Trophoblast cell (in vitro differentiated cells and primary cell): ENCODE measurements around the gene DYNLT3.
A peak's percentile ranks its signal among the peaks of the same experiment; 100 is the strongest.

Experiments
- DNase-seq, 2 donors: peaks; one replicate each; pipeline ENCODE4 v3.0.0-alpha.2; 2016
- H2AFZ ChIP-seq: 2 replicates; pipeline ENCODE4 v1.6.1; 2013; ENCODE audit warnings: low read length, moderate library complexity, mild to moderate bottlenecking; ENCODE audit not compliant: insufficient read depth, poor library complexity
- H2AK5ac ChIP-seq: 2 replicates; pipeline ENCODE4 v1.6.1; 2013; ENCODE audit warnings: mild to moderate bottlenecking, low read length
- H2BK120ac ChIP-seq: 2 replicates; pipeline ENCODE4 v1.6.1; 2013; ENCODE audit warnings: low read length, mild to moderate bottlenecking, moderate library complexity; ENCODE audit not compliant: insufficient read depth, poor library complexity
- H2BK12ac ChIP-seq: 2 replicates; pipeline ENCODE4 v1.6.1; 2013; ENCODE audit warnings: mild to moderate bottlenecking, low read length, moderate library complexity
- H2BK5ac ChIP-seq: 2 replicates; pipeline ENCODE4 v1.6.1; 2013; ENCODE audit warnings: low read length, low read depth, moderate library complexity, mild to moderate bottlenecking; ENCODE audit not compliant: poor library complexity
- H3K14ac ChIP-seq: 2 replicates; pipeline ENCODE4 v1.6.1; 2013; ENCODE audit warnings: mild to moderate bottlenecking, low read length
- H3K18ac ChIP-seq: 2 replicates; pipeline ENCODE4 v1.6.1; 2013; ENCODE audit warnings: mild to moderate bottlenecking, low read length
- H3K23ac ChIP-seq: 2 replicates; pipeline ENCODE4 v1.6.1; 2013; ENCODE audit warnings: low read length
- H3K27ac ChIP-seq: 2 replicates; pipeline ENCODE4 v1.5.1; 2013; ENCODE audit warnings: low read depth, mild to moderate bottlenecking, inconsistent platforms, low read length, moderate library complexity
- H3K27me3 ChIP-seq: 2 replicates; pipeline ENCODE4 v1.6.1; 2013; ENCODE audit warnings: inconsistent platforms, mild to moderate bottlenecking, low read length, moderate library complexity; ENCODE audit not compliant: insufficient read depth
- H3K36me3 ChIP-seq, 2 experiments: 1 replicate in 1 of 2; 2 replicates in 1 of 2; pipeline ENCODE4 v1.6.1; 2013; ENCODE audit warnings: low read length in 2 of 2, mild to moderate bottlenecking in 2 of 2, moderate library complexity in 1 of 2; ENCODE audit not compliant: insufficient read depth in 2 of 2, control insufficient read depth in 1 of 2
- H3K4ac ChIP-seq: 2 replicates; pipeline ENCODE4 v1.6.1; 2013; ENCODE audit warnings: low read depth, mild to moderate bottlenecking, low read length, moderate library complexity
- H3K4me1 ChIP-seq, 2 experiments: 1 replicate in 1 of 2; 2 replicates in 1 of 2; pipeline ENCODE4 v1.6.1; 2013; ENCODE audit warnings: low read length in 2 of 2, mild to moderate bottlenecking in 2 of 2, moderate library complexity in 1 of 2; ENCODE audit not compliant: insufficient read depth in 2 of 2, control insufficient read depth in 1 of 2
- H3K4me2 ChIP-seq: 2 replicates; pipeline ENCODE4 v1.6.1; 2013; ENCODE audit warnings: inconsistent platforms, mild to moderate bottlenecking, low read length, moderate library complexity
- H3K4me3 ChIP-seq: 2 replicates; pipeline ENCODE4 v1.5.1; 2013; ENCODE audit warnings: mild to moderate bottlenecking, low read depth, low read length, inconsistent platforms
- H3K79me1 ChIP-seq: one replicate; pipeline ENCODE4 v1.6.1; 2013; ENCODE audit warnings: low read length
- H3K79me2 ChIP-seq: 2 replicates; pipeline ENCODE4 v1.6.1; 2013; ENCODE audit warnings: low read length, mild to moderate bottlenecking; ENCODE audit not compliant: control insufficient read depth, insufficient read depth, poor library complexity
- H3K9ac ChIP-seq: 2 replicates; pipeline ENCODE4 v1.6.1; 2013; ENCODE audit warnings: mild to moderate bottlenecking, low read length
- H3K9me3 ChIP-seq: 2 replicates; pipeline ENCODE4 v1.6.1; 2013; ENCODE audit warnings: low read depth, mild to moderate bottlenecking, control low read depth, inconsistent platforms, low read length; ENCODE audit not compliant: insufficient read depth
- H4K12ac ChIP-seq: 2 replicates; pipeline ENCODE4 v1.6.1; 2013; ENCODE audit warnings: low read depth, mild to moderate bottlenecking, low read length, moderate library complexity
- H4K8ac ChIP-seq: 2 replicates; pipeline ENCODE4 v1.6.1; 2013; ENCODE audit warnings: low read depth, mild to moderate bottlenecking, low read length, moderate library complexity
- H4K91ac ChIP-seq: one replicate; pipeline ENCODE4 v1.6.1; 2013; ENCODE audit warnings: low read depth, mild to moderate bottlenecking, low read length, moderate library complexity
- WGBS: extraction: QIAGEN DNeasy Blood & Tissue Kit; methylation state at CpG from one replicate; pipeline ENCODE4 v1.1.7; 2013; ENCODE audit warnings: missing lambda C conversion rate; ENCODE audit not compliant: insufficient read length, insufficient coverage; ENCODE audit errors: extremely low coverage; 5-methylcytosine and 5-hydroxymethylcytosine counted together

Gene DYNLT3

GRCh38 chrX:37846558-37846933 lies 825 bp downstream of the DYNLT3 start:
- Histone ChIP-seq H3K36me3 (no peaks in the 10 kb centered on the region), H2BK12ac (no peak overlapping the region), H3K4ac (no peak overlapping the region), H3K4me1 (peaks cover 0 to 2% of the 10 kb centered on the region in 2 experiments), H3K14ac (no peak overlapping the region), H3K27ac (no peak overlapping the region), H2BK5ac (no peak overlapping the region), H3K4me3 (no peak overlapping the region), H3K27me3 (no peaks in the 10 kb centered on the region), H2BK120ac (no peak overlapping the region), H3K4me2 (peak overlapping the region; percentile 84), H4K91ac (no peak overlapping the region), H3K9ac (no peak overlapping the region), H2AFZ (peak overlapping the region; percentile 50), H3K79me2 (no peaks in the 10 kb centered on the region), H3K23ac (no peak overlapping the region), H2AK5ac (no peak overlapping the region), H3K18ac (no peak overlapping the region), H3K9me3 (no peaks in the 10 kb centered on the region), H4K12ac (no peak overlapping the region), H4K8ac (peak overlapping the region; percentile 66), H3K79me1 (peaks cover 9% of the 10 kb centered on the region)
- WGBS = no CpG with 5 or more reads among the region's 1 CpG
- DNase-seq = no peak

- no peak overlapping the region for H2BK5ac ChIP-seq
- no peak overlapping the region for H3K27ac ChIP-seq
- no peaks in the 10 kb centered on the region for H3K9me3 ChIP-seq
- peak overlapping the region; percentile 36 for H3K4me2 ChIP-seq
- H2BK12ac ChIP-seq = no peak overlapping the region
- no peak overlapping the region for H3K9ac ChIP-seq
- peaks cover 0 to 2% of the 10 kb centered on the region in 2 experiments for H3K4me1 ChIP-seq
- no peak overlapping the region for H2BK120ac ChIP-seq
- no peak overlapping the region for H4K8ac ChIP-seq
- H3K23ac ChIP-seq = no peak overlapping the region
- no peak overlapping the region for H3K4me3 ChIP-seq
- H3K4ac ChIP-seq = no peak overlapping the region
- peaks cover 9% of the 10 kb centered on the region for H3K79me1 ChIP-seq
- no peak overlapping the region for H2AFZ ChIP-seq
- no peak for DNase-seq
- H3K36me3 ChIP-seq = no peaks in the 10 kb centered on the region
- H3K18ac ChIP-seq = no peak overlapping the region
- no peak overlapping the region for H4K12ac ChIP-seq
- H4K91ac ChIP-seq = no peak overlapping the region
- WGBS = no CpG with 5 or more reads among the region's 3 CpGs
- no peak overlapping the region for H2AK5ac ChIP-seq
- no peaks in the 10 kb centered on the region for H3K79me2 ChIP-seq
- H3K14ac ChIP-seq = no peak overlapping the region
- no peaks in the 10 kb centered on the region for H3K27me3 ChIP-seq
These were observed 1.2 kb downstream of the DYNLT3 start for GRCh38 chrX:37846141-37846540.

GRCh38 chrX:37844622-37845021 lies 2.7 kb downstream of the DYNLT3 start:
- Histone ChIP-seq H3K27ac (no peak overlapping the region), H3K27me3 (no peaks in the 10 kb centered on the region), H4K8ac (no peak overlapping the region), H4K12ac (no peak overlapping the region), H2BK12ac (no peak overlapping the region), H3K18ac (no peak overlapping the region), H3K4me2 (no peak overlapping the region), H4K91ac (no peak overlapping the region), H3K4me3 (no peak overlapping the region), H3K9ac (no peak overlapping the region), H3K79me1 (peaks cover 9% of the 10 kb centered on the region), H3K4ac (no peak overlapping the region), H3K36me3 (no peaks in the 10 kb centered on the region), H3K4me1 (peaks cover 0 to 2% of the 10 kb centered on the region in 2 experiments), H2BK120ac (no peak overlapping the region), H3K9me3 (no peaks in the 10 kb centered on the region), H2AK5ac (no peak overlapping the region), H3K79me2 (no peaks in the 10 kb centered on the region), H3K14ac (no peak overlapping the region), H2AFZ (no peak overlapping the region), H2BK5ac (no peak overlapping the region), H3K23ac (no peak overlapping the region)
- DNase-seq = no peak

GRCh38 chrX:37840931-37841330 lies 6.4 kb downstream of the DYNLT3 start:
- H2AK5ac ChIP-seq = no peak overlapping the region
- no CpG with 5 or more reads among the region's 3 CpGs for WGBS
- no peaks in the 10 kb centered on the region for H3K36me3 ChIP-seq
- no peak overlapping the region for H3K4me2 ChIP-seq
- no peak overlapping the region for H2BK12ac ChIP-seq
- H3K9me3 ChIP-seq = no peaks in the 10 kb centered on the region
- no peak overlapping the region for H3K14ac ChIP-seq
- H3K79me2 ChIP-seq = no peaks in the 10 kb centered on the region
- H3K18ac ChIP-seq = no peak overlapping the region
- no peak overlapping the region for H3K9ac ChIP-seq
- no peak overlapping the region for H4K8ac ChIP-seq
- H2BK120ac ChIP-seq = no peak overlapping the region
- H3K27ac ChIP-seq = no peak overlapping the region
- H4K12ac ChIP-seq = no peak overlapping the region
- H3K4ac ChIP-seq = no peak overlapping the region
- DNase-seq = no peak
- no peak overlapping the region for H3K4me3 ChIP-seq
- no peaks in the 10 kb centered on the region for H3K4me1 ChIP-seq
- no peak overlapping the region for H2BK5ac ChIP-seq
- H3K23ac ChIP-seq = no peak overlapping the region
- H2AFZ ChIP-seq = no peak overlapping the region
- no peaks in the 10 kb centered on the region for H3K27me3 ChIP-seq
- no peaks in the 10 kb centered on the region for H3K79me1 ChIP-seq
- no peak overlapping the region for H4K91ac ChIP-seq
